Measurements from ENCODE around the gene TP53TG3C. TPM values are rescaled to one million over a fixed set of nuclear protein-coding genes. Genes with fewer than 3 reads are reported as not detected.
"Not testable (repeated sequence)": the region's sequence is repeated elsewhere in the genome, so short reads cannot be mapped to it uniquely, and the experiment has no call there.

TP53TG3C gene
- 1.1 TPM in 1 of 2 replicates, not detected in the other for total RNA-seq (2014; rRNA removed; shearing (Covaris generic))

- not testable (repeated sequence) for DNase-seq (ENCODE audit: low read depth)
These were observed at the start of gene TP53TG3C for GRCh38 chr16:33193926-33194325. Gene TP53TG3C (plus strand): TSS chr16:33194226. CDS start chr16:33194294, 68 bp downstream.

Other genes with a start within 250 kb of the TP53TG3C start
- not detected in 2 replicates for gene TP53TG3E, start 110.1 kb downstream of the TP53TG3C start, total RNA-seq (2014; rRNA removed; shearing (Covaris generic))
- gene TP53TG3B, start 166.6 kb downstream of the TP53TG3C start, total RNA-seq (2014; rRNA removed; shearing (Covaris generic)), result 1.4 TPM in 1 of 2 replicates, not detected in the other